Adipocyte (in vitro differentiated cells): ENCODE results near the gene SGK1.
"Not testable (repeated sequence)": the region's sequence is repeated elsewhere in the genome, so short reads cannot be mapped to it uniquely, and the experiment has no call there.

ENCODE experiments used
- DNase-seq: peaks from one replicate; pipeline ENCODE4 v3.0.0-alpha.2; 2015; ENCODE audit warnings: low read depth
- H3K27me3 ChIP-seq: replicated peaks from 2 replicates; pipeline ENCODE4 v1.7.0; 2013; ENCODE audit warnings: mild to moderate bottlenecking, low read length, moderate library complexity; ENCODE audit not compliant: control insufficient read depth, insufficient read depth
- H3K36me3 ChIP-seq: 2 replicates; pipeline ENCODE4 v1.7.0; 2013; ENCODE audit warnings: low read length, mild to moderate bottlenecking, moderate library complexity; ENCODE audit not compliant: control insufficient read depth, insufficient read depth, severe bottlenecking
- H3K4me1 ChIP-seq: 2 replicates; pipeline ENCODE4 v1.7.0; 2013; ENCODE audit warnings: mild to moderate bottlenecking, low read length, moderate library complexity; ENCODE audit not compliant: control insufficient read depth, insufficient read depth
- H3K4me3 ChIP-seq: 2 replicates; pipeline ENCODE4 v1.7.0; 2013; ENCODE audit warnings: mild to moderate bottlenecking, low read length, moderate library complexity
- H3K9ac ChIP-seq: 2 replicates; pipeline ENCODE4 v1.7.0; 2013; ENCODE audit warnings: mild to moderate bottlenecking, low read length, moderate library complexity
- H3K9me3 ChIP-seq: 2 replicates; pipeline ENCODE4 v1.7.0; 2013; ENCODE audit warnings: mild to moderate bottlenecking, low read length, moderate library complexity; ENCODE audit not compliant: control insufficient read depth

SGK1 gene

GRCh38 chr6:134235937-134236751, 81.8 kb downstream of the SGK1 start:
- no peak overlapping the region for H3K4me3 ChIP-seq
- no peaks in the 10 kb centered on the region for H3K9me3 ChIP-seq
- DNase-seq: peak; percentile 31
- no peaks in the 10 kb centered on the region for H3K36me3 ChIP-seq
- H3K4me1 ChIP-seq: no peaks in the 10 kb centered on the region
- no peak overlapping the region for H3K9ac ChIP-seq
- H3K27me3 ChIP-seq: no peaks in the 10 kb centered on the region

- not testable (repeated sequence) for H3K27me3 ChIP-seq, H3K9ac ChIP-seq, H3K9me3 ChIP-seq, H3K4me3 ChIP-seq, DNase-seq, H3K4me1 ChIP-seq, H3K36me3 ChIP-seq
Observed at GRCh38 chr6:134235334-134235733, 82.6 kb downstream of the SGK1 start.

GRCh38 chr6:134233180-134233955, 84.5 kb downstream of the SGK1 start:
- H3K4me3 ChIP-seq: no peak overlapping the region
- no peaks in the 10 kb centered on the region for H3K36me3 ChIP-seq
- no peak overlapping the region for H3K9ac ChIP-seq
- no peaks in the 10 kb centered on the region for H3K9me3 ChIP-seq
- DNase-seq: no peak
- H3K4me1 ChIP-seq: no peaks in the 10 kb centered on the region
- H3K27me3 ChIP-seq: no peaks in the 10 kb centered on the region

DNA sequence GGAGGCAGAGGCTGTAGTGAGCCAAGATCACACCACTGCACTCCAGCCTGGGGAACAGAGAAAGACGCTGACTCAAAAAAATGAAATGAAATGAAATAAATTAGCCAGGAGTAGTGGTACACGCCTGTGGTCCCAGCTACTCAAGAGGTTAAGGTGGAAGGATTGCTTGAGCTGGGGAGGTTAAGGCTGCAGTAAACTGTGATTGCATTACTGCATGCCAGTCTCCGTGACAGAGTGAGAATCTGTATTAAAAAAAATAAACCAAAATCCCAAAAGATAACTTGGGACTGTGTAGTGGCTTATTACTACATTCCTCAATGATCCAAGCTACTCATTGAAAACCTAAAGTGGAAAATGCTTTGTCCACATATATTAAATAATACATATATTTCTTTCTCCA, 87.0 kb downstream of the SGK1 start:
- H3K4me1 ChIP-seq: no peaks in the 10 kb centered on the region
- H3K27me3 ChIP-seq: no peaks in the 10 kb centered on the region
- H3K9ac ChIP-seq: no peak overlapping the region
- no peaks in the 10 kb centered on the region for H3K9me3 ChIP-seq
- no peak for DNase-seq
- H3K4me3 ChIP-seq: no peak overlapping the region
- no peaks in the 10 kb centered on the region for H3K36me3 ChIP-seq

- Histone ChIP-seq H3K9ac (no peak overlapping the region), H3K27me3 (no peaks in the 10 kb centered on the region), H3K4me3 (no peak overlapping the region), H3K9me3 (no peaks in the 10 kb centered on the region), H3K36me3 (no peaks in the 10 kb centered on the region), H3K4me1 (no peaks in the 10 kb centered on the region)
- no peak for DNase-seq
Observed at GRCh38 chr6:134230087-134230700, 87.7 kb downstream of the SGK1 start.

GRCh38 chr6:134229520-134229919, 88.4 kb downstream of the SGK1 start:
- Histone ChIP-seq H3K36me3 (no peaks in the 10 kb centered on the region), H3K9ac (no peak overlapping the region), H3K4me1 (no peaks in the 10 kb centered on the region), H3K9me3 (no peaks in the 10 kb centered on the region), H3K27me3 (no peaks in the 10 kb centered on the region), H3K4me3 (no peak overlapping the region)
- no peak for DNase-seq

DNA sequence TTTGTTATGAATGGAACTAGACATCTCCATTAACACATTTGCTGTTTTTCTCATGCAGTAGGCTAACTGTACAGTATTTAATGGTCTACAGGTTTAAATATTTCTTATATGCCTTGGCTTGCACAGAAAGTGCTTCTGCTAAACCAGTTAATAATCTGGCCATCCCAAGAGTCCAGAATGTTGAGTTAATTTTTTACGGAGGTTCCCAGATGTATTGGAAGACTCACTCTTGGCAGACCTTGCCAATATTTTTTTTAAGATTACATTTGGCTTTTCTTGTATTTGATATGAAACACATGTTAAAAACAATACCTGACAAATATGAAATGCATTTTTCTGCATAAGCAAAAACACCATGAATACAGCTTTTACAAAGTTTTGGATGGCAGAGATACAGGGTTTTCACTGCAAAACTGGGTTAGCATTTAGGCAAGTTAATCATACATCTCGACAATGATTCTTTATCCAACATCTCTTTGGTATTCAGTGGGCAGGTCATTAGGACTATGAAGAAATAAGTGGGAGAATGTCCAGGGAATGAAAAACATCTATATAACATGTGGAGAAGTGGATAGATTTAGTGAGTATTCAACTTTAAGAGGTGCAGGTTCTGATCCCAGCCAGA, 94.0 kb downstream of the SGK1 start:
- Histone ChIP-seq H3K9ac (no peak overlapping the region), H3K4me3 (no peak overlapping the region), H3K27me3 (no peaks in the 10 kb centered on the region), H3K4me1 (peaks cover 9% of the 10 kb centered on the region), H3K36me3 (no peaks in the 10 kb centered on the region), H3K9me3 (no peaks in the 10 kb centered on the region)
- DNase-seq: peak; percentile 63

DNA sequence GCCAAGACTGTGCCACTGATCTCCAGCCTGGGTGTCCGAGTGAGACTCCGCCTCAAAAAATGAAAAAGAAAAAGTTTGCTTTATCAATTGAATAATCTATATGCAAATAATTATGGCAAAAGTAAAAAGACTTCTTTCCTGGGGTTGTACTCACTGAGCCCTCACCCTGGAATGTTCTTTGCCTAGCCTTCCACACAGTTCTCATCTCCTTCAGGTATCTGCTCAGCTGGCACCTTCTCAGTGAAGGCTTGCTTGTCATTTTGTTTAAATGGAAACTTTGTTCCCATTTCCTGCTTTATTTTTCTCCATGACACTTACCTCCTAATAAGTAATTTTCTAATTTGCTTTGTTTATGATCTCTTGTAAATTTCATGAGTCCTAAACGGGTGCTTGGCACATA, 96.7 kb downstream of the SGK1 start:
- Histone ChIP-seq H3K9me3 (no peaks in the 10 kb centered on the region), H3K4me1 (peaks cover 9% of the 10 kb centered on the region), H3K36me3 (no peaks in the 10 kb centered on the region), H3K9ac (no peak overlapping the region), H3K27me3 (no peaks in the 10 kb centered on the region), H3K4me3 (no peak overlapping the region)
- DNase-seq: no peak

DNA sequence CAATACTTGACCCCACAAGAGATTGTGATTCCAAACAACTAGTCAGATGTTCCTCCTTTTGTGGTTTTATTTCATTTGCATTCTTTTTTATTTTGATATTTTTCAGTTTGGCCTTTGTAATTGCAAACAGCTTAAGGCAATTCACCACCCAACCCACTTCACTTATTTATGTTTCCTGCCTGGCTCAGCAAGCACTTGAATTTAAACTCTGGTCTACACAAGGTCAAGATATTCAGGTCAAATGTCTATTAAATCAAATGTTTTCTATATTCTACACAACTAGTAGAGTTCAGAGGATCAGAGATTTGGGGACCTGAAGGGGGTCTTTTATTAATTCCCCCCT, 100.1 kb downstream of the SGK1 start:
- Histone ChIP-seq H3K9ac (no peak overlapping the region), H3K4me1 (no peaks in the 10 kb centered on the region), H3K27me3 (no peaks in the 10 kb centered on the region), H3K9me3 (no peaks in the 10 kb centered on the region), H3K4me3 (no peak overlapping the region), H3K36me3 (no peaks in the 10 kb centered on the region)
- peak; percentile 6 for DNase-seq

DNA sequence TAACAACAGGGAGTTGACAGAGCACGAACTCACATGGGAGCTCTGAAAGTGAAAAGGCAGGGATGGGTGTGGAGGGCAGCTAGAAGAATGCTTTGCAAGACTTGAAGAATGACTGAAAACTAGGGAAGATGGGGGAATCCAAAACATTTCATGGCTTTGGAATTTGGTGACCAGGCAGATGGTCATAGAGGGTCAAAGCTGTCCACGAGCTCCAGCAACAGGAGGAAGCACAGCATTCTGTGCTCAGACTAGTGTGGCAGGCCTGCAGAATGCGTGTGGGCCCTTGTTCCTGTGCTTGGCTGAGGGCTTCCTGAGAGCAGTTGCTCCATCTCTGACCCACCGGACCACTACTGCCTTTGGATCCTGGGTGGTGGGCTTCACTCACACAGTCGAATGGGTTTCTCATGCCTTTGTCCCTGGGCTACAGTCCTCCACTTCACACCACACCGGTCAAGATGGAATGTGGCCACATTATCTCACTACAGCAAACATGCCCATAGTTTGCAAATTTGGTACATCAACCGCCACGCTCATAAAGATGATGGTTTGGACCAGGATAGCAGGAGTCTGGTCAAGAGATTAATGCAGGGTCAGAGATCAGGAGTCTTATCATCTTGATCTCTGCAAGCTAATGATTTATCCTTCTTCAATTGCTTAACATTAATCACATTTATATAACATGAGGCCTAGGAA, 100.7 kb downstream of the SGK1 start:
- no peak for DNase-seq
- Histone ChIP-seq H3K36me3 (no peaks in the 10 kb centered on the region), H3K9me3 (no peaks in the 10 kb centered on the region), H3K4me3 (no peak overlapping the region), H3K27me3 (no peaks in the 10 kb centered on the region), H3K4me1 (no peaks in the 10 kb centered on the region), H3K9ac (no peak overlapping the region)
